Activated CD8-positive, alpha-beta T cell treated with anti-CD3 and anti-CD28 coated beads for 36 hours (primary cell): ENCODE data around the gene CACNA2D2. TPM values are rescaled to one million over a fixed set of nuclear protein-coding genes. Genes with fewer than 3 reads are reported as not detected.

Experiments used
- ATAC-seq: fragments of 200-7000 bp; cut with Tn5 transposase; one replicate; pipeline ENCODE4 v1.10.0; 2021; ENCODE audit warnings: mild to moderate bottlenecking, moderate library complexity
- CTCF ChIA-PET: fragments of 350-600 bp; sonication (Branson Sonifier 250); formaldehyde crosslinking; loops from one replicate; lab custom pipeline; 2021; ENCODE audit warnings: antibody characterized with exemption; lab: Charles Lee
- POLR2A ChIA-PET: fragments of 350-600 bp; sonication (Branson Sonifier 250); formaldehyde crosslinking; loops from one replicate; lab custom pipeline; 2021; ENCODE audit warnings: antibody characterized with exemption; lab: Charles Lee
- DNase-seq: peaks from one replicate; pipeline ENCODE4 v3.0.0-alpha.2; 2020
- H3K27ac Mint-ChIP-seq: one replicate; pipeline ENCODE4 v1.8.0; 2021; ENCODE audit warnings: mild to moderate bottlenecking, mixed read lengths
- H3K27me3 Mint-ChIP-seq: one replicate; pipeline ENCODE4 v1.8.0; 2021; ENCODE audit warnings: mixed read lengths
- H3K36me3 Mint-ChIP-seq: one replicate; pipeline ENCODE4 v1.8.0; 2021; ENCODE audit warnings: low read depth, mixed read lengths
- H3K4me1 Mint-ChIP-seq: one replicate; pipeline ENCODE4 v1.8.0; 2021; ENCODE audit warnings: low read depth, mixed read lengths
- H3K4me3 Mint-ChIP-seq: one replicate; pipeline ENCODE4 v1.8.0; 2021; ENCODE audit warnings: mild to moderate bottlenecking, moderate library complexity, mixed read lengths
- H3K9me3 Mint-ChIP-seq: one replicate; pipeline ENCODE4 v1.8.0; 2021; ENCODE audit warnings: mixed read lengths
- intact Hi-C: fragments of 100-400 bp; cut with micrococcal nuclease; formaldehyde crosslinking; loops from one replicate; pipeline ENCODE4 v1.10.0; 2022
- total RNA-seq, 2 experiments: library from RNA; stranded (reverse); gene quantifications; one replicate each; pipeline ENCODE4 v1.2.3, GENCODE V29; 2021
- TF ChIP-seq, protein P1 (sequence below): fragments of 200-600 bp; IDR thresholded peaks from one replicate; pipeline ENCODE4 v1.8.0; 2022; ENCODE audit warnings: antibody characterized with exemption, mild to moderate bottlenecking

Gene CACNA2D2
- total RNA-seq, 2 experiments from 2014 or later = 1.6 to 2.1 TPM

DNA sequence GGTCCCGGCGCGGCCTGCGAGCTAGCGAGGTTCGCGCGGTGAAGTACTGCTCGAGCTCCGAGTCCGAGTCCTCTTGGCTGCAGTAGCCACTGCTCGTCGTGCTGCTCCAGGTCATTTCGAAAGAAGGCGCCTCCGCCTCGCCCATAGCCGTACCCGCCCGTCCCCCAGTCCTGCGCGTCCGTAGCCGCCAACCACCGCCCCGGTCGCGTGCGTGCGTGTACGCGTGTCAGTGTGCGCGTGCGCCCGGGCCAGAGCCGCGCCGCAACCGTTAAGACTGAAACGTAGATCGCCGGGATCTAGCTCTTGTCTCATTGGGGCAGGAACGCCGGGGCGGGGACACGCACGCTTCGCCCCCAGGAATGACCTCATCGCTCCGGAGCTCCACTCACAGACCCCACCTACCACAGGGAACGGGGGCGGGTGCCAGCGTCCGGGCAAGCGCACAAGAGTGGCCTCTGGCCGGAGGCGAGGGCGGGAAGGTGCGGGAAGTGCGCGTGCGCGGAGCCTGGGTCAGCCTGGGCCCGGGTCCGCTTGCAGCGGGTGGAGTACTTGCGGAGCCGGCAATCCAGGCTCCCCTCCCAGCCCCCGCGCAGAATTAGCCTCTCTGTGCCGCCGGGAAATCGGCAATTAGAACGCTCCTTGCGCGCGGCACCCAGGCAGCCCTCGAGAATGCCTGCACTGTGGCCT is 166.1 kb downstream of the CACNA2D2 start:
- TF ChIP-seq, protein P1, sequence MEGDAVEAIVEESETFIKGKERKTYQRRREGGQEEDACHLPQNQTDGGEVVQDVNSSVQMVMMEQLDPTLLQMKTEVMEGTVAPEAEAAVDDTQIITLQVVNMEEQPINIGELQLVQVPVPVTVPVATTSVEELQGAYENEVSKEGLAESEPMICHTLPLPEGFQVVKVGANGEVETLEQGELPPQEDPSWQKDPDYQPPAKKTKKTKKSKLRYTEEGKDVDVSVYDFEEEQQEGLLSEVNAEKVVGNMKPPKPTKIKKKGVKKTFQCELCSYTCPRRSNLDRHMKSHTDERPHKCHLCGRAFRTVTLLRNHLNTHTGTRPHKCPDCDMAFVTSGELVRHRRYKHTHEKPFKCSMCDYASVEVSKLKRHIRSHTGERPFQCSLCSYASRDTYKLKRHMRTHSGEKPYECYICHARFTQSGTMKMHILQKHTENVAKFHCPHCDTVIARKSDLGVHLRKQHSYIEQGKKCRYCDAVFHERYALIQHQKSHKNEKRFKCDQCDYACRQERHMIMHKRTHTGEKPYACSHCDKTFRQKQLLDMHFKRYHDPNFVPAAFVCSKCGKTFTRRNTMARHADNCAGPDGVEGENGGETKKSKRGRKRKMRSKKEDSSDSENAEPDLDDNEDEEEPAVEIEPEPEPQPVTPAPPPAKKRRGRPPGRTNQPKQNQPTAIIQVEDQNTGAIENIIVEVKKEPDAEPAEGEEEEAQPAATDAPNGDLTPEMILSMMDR = no peak
- CTCF ChIA-PET = interaction anchor here (0.6 to 6.1 kb wide), 15 partner anchors 9 to 274 kb away, joined by 3 to 40 read pairs (median 6); partner anchors contain the start of genes CISH, CYB561D2, HYAL2 and HYAL3
- Mint-ChIP-seq H3K4me3 (peak overlapping the region; percentile 88), H3K36me3 (peaks cover 65% of the 10 kb centered on the region), H3K4me1 (peaks cover 44% of the 10 kb centered on the region), H3K27me3 (no peaks in the 10 kb centered on the region), H3K9me3 (no peaks in the 10 kb centered on the region), H3K27ac (peak overlapping the region; percentile 91)
- POLR2A ChIA-PET = interaction anchor here (0.6 to 12.3 kb wide), 23 partner anchors 8 to 1054 kb away, joined by 3 to 137 read pairs (median 5); partner anchors contain the start of genes C3orf18, CISH, CYB561D2 and HEMK1
- DNase-seq (peak; percentile 100), ATAC-seq (peak; percentile 79)
- intact Hi-C loops = no loop called here

DNA sequence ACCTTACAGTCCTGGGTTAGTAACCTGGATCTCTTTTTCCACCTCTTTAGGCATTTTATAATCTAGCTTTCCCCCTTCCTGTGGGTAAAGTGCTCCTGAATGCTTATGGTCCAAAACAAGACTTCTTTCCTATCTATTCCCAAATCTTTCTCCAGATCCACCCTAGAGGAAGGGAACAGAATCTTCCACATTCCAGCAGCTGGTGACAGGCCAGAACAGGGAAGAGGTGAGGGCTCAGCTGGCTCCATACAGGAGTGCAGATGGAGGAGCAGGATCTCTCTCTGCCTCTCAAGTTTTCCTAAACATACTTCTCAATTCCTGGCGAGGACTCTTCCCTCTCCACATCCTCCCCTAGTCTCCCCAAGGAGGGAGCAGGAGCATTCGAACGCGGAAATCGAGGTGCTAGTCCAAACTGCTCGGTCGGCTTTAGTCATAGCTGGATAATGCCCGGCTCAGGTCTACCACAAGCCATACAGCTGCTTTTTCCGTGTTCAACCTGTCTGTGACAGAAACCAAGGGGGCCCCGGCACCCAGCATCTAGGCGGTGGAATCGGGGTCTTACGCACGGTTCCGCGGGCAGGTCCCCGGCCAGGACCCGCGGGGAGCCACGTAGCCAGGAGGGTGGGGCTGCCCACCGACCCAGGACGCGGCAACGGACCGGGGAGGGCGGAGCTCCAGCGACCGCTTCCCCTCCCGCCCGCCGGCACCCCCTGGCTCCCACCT is 166.8 kb downstream of the CACNA2D2 start:
- ATAC-seq = peak; percentile 21
- H3K36me3 Mint-ChIP-seq = peaks cover 72% of the 10 kb centered on the region
- intact Hi-C loops = no loop called here

GRCh38 chr3:50334339-50335075 is 168.9 kb downstream of the CACNA2D2 start:
- peaks cover 36% of the 10 kb centered on the region for H3K4me1 Mint-ChIP-seq
- ChIA-PET CTCF (interaction anchor here (1.4 to 6.1 kb wide), 3 partner anchors 11 to 109 kb away, joined by 3 to 40 read pairs (median 8); partner anchors contain the start of gene HYAL2), POLR2A (interaction anchor here (0.6 to 12.3 kb wide), 5 partner anchors 14 to 67 kb away, joined by 3 to 137 read pairs (median 4); partner anchors contain the start of genes CYB561D2, HYAL2, HYAL3 and NAA80)
- H3K4me3 Mint-ChIP-seq = peak overlapping the region; percentile 88
- DNase-seq = no peak
- peak overlapping the region; percentile 91 for H3K27ac Mint-ChIP-seq
- peaks cover 80% of the 10 kb centered on the region for H3K36me3 Mint-ChIP-seq
- H3K9me3 Mint-ChIP-seq = no peaks in the 10 kb centered on the region
- TF ChIP-seq, protein P1 = no peak
- no peaks in the 10 kb centered on the region for H3K27me3 Mint-ChIP-seq
- intact Hi-C loops = no loop called here
- no peak for ATAC-seq

More for the DNA sequence above, 166.8 kb downstream of the CACNA2D2 start:
- POLR2A ChIA-PET = interaction anchor here (0.6 to 12.3 kb wide), 22 partner anchors 8 to 1055 kb away, joined by 3 to 137 read pairs (median 6); partner anchors contain the start of genes C3orf18, CISH, CYB561D2 and GNAI2
- Mint-ChIP-seq H3K27ac (peak overlapping the region; percentile 91), H3K4me3 (peak overlapping the region; percentile 88), H3K27me3 (no peaks in the 10 kb centered on the region), H3K4me1 (peaks cover 44% of the 10 kb centered on the region), H3K9me3 (no peaks in the 10 kb centered on the region)
- DNase-seq = peak; percentile 78
- TF ChIP-seq, protein P1 = no peak
- CTCF ChIA-PET = interaction anchor here (0.9 to 6.1 kb wide), 15 partner anchors 9 to 275 kb away, joined by 3 to 40 read pairs (median 4); partner anchors contain the start of genes CISH, CYB561D2, HYAL2 and HYAL3

DNA sequence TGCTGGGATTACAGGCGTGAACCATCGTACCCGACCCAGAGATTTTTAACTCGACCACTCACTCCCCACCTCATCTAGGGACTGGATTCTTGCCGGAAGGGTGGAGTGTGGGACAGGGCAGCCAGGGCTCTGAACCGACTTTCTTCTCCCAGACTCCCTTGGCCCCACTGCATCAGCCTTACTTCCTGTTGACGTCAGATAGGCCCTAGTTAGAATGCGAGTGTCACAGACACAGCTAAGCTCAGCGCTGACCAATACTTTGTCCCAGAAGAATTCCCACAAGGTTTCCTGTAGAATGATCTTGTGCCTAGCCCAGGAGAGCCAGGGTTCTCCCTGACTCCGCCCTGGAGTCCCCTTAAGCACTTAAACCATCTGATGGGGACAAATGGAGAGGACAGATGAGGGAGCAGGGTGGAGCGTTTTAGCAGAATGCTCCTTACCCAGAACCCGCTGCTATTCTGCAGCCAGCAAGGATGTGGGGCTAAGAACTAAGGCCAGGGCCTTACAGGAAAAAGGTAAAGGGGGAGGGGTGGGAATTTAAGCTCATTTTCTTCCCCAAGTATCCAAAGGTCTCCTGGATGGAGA is 169.6 kb downstream of the CACNA2D2 start:
- Mint-ChIP-seq H3K27ac (peak overlapping the region; percentile 91), H3K27me3 (no peaks in the 10 kb centered on the region), H3K36me3 (peaks cover 74% of the 10 kb centered on the region), H3K4me3 (peak overlapping the region; percentile 88), H3K4me1 (peaks cover 32% of the 10 kb centered on the region), H3K9me3 (no peaks in the 10 kb centered on the region)
- TF ChIP-seq, protein P1 = no peak
- intact Hi-C loops = no loop called here
- no peak for DNase-seq
- CTCF ChIA-PET = interaction anchor here (1.4 to 6.1 kb wide), 3 partner anchors 10 to 108 kb away, joined by 3 to 40 read pairs (median 8); partner anchors contain the start of gene HYAL2
- ATAC-seq = no peak
- POLR2A ChIA-PET = interaction anchor here (0.7 to 12.3 kb wide), 3 partner anchors 14 to 35 kb away, joined by 3 to 137 read pairs (median 126); partner anchors contain the start of genes CYB561D2, HYAL2, HYAL3 and NAA80
